Stimulated activated CD4-positive, alpha-beta T cell treated with anti-CD3 and anti-CD28 coated beads, TNF-alpha, amount 100 ng/mL, for 4 hours (primary cell): ENCODE measurements around the gene EXTL1.
"Not testable (repeated sequence)": the region's sequence is repeated elsewhere in the genome, so short reads cannot be mapped to it uniquely, and the experiment has no call there.

Experiments
- DNase-seq, 3 experiments: peaks; one replicate each; pipeline ENCODE4 v3.0.0-alpha.2; 2020; ENCODE audit warnings: low read depth in 3 of 3

The EXTL1 gene, protein sequence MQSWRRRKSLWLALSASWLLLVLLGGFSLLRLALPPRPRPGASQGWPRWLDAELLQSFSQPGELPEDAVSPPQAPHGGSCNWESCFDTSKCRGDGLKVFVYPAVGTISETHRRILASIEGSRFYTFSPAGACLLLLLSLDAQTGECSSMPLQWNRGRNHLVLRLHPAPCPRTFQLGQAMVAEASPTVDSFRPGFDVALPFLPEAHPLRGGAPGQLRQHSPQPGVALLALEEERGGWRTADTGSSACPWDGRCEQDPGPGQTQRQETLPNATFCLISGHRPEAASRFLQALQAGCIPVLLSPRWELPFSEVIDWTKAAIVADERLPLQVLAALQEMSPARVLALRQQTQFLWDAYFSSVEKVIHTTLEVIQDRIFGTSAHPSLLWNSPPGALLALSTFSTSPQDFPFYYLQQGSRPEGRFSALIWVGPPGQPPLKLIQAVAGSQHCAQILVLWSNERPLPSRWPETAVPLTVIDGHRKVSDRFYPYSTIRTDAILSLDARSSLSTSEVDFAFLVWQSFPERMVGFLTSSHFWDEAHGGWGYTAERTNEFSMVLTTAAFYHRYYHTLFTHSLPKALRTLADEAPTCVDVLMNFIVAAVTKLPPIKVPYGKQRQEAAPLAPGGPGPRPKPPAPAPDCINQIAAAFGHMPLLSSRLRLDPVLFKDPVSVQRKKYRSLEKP

DNA sequence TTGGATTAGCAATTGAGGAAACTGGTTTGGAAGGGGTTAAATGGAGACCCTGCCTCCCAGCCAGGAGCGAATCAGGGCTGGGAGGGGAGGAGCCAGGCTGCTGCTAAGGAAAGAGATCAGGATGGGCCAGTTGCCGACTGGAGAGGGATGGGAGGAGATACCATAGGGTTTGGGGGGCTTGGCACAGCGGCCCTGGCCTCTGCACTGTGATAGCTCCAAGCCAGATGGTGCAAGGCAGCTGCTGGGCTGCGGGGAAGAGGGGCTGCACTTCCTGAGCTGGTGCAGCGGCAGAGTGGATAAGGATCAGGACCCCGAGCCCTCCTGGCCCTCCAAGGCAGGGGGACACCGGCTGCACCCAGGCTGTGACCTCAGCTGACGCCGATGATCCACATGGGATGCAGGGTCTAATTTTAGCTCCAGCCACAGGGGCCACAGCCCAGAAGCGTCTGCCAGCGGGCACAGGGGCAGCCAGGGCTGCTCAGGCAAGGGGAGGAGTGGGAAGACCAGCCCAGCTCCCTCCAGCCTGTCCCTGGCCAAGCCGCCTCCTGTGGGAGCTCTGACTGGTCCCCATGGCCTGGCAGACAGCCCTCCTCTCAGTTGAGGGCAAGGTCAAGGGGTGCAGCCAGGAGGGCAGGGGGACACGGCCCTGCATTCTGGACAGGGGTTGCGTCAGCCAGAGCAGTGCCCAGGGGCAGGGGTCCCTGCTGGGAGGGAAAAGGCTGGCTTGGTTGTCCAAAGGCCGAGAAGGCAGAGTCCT lies at the start of gene EXTL1:
Gene EXTL1, plus strand, starts transcription at position 129 of the 757 bp plus-strand sequence. CDS start 872 bp downstream, outside the sequence.
- no peak for DNase-seq

DNA sequence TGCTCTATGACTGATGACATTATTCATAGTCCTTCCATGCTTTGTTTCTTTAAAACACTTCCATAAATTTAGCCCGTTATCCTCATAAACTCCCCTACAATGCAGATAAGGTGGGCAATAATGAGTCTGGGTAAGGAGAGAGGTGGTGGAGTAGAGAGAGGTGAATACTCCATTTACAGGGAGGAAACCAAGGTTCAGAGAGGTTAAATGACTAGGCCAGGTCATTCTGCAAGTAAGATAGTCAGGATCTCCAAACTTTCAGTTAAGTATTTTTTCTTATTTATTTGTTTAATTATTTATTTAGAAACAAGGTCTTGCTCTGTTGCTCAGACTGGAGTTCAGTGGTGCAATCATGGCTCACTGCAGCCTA lies 49.8 kb upstream of the EXTL1 start:
- DNase-seq: no peak

DNA sequence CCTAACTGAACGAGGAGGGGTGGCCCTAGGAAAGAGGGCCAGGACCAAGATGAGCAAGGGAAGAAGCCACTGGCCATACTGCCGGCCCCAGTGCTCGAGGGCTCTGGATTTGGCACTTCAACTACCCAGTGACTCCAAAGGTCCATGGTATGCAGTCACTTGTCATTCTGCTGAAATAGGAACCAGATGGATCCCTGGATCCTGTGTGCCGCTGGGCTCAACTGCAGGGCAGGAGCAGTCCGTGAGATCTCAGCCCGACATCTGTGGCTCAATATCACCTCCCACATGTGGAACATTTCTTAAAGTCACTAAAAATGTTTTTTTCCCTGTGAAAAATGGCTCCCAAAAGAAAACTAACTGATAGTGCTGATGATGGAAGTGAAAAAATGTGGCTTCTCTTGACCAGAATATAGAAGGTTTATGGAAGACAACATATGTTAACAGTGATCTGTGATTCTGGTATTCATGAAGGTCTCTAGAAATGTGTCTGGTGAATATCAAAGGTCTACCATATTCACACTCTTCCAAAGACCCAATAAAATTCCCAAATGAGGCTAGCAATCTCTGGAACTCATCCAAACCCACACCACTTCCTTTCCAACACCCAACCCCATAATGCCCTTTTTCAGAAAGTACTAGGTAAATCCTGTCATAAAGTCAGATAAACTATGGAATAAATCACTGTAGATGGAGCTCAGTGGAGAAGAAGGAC lies 47.8 kb upstream of the EXTL1 start:
- DNase-seq: no peak

DNA sequence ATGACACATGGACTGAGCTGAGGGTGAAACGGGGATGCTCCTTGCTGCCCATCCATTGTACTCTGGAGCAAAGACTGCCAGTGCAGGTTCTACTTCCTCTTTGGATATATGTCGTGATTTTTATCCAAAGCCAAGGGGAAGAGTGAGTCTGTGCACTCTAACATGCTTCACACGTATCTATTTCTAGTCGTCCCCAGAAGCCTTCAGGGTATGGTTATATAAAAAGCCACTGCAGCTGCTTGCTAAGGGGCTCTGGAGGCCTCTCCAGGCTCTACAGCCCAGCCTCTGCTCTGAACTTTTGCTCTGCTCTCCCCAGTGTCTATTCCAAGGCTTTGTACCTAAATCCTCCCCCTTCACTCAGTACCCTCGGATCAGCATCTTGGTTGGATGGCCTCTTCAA lies 43.8 kb upstream of the EXTL1 start:
- DNase-seq: no peak

DNA sequence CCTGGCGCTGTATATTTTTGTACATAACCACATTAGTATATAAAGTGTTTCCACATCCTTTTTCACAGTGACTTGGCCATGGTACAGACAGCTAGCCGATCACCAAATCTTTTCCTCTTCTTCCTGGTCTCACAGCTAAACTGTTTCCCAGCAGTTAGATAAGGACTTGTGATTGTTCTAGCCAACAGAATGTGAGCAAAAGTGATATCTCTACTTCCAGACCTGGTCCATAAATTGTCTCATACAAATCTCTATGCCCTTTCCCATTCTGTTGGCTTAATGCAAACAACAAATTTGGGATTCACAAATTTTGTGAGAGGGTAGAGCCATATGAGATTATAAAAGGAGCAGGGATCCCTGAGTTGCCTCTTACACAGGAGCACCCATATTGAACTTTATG lies 43.2 kb upstream of the EXTL1 start:
- no peak for DNase-seq

DNA sequence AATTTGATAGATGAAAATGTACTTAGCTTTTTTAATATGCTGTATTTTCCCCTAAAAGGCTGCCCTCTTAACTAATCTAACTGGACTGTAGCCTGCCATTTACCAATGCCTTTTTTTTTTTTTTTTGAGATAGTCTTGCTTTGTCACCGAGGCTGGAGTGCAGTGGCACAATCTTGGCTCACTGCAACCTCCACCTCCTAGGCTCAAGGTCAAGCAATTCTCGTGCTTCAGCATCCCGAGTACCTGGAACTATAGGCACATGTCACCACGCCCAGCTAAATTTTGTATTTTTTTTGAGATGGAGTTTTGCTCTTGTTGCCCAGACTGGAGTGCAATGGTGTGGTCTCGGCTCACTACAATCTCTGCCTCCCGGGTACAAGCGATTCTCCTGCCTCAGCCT lies 42.4 kb upstream of the EXTL1 start:
- no peak for DNase-seq

DNA sequence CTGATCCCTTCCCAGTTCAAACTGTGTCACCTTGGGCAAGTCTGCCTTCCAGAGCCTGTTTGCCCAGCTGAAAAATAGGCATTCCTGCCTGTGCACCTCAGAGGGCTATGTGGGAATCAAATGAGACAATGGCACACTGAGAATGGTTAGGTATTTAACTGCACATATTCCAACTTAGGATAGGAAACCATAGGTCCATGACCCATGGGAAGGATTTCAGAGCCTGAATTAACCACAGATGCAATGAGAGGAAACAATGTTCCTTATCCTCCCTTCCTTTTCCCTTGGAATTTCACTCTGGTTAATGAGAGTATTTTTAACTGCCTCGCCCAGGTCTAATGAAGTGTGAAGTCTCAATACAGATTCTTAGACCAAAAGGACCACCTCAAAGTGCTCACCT lies 36.4 kb upstream of the EXTL1 start:
- no peak for DNase-seq

DNA sequence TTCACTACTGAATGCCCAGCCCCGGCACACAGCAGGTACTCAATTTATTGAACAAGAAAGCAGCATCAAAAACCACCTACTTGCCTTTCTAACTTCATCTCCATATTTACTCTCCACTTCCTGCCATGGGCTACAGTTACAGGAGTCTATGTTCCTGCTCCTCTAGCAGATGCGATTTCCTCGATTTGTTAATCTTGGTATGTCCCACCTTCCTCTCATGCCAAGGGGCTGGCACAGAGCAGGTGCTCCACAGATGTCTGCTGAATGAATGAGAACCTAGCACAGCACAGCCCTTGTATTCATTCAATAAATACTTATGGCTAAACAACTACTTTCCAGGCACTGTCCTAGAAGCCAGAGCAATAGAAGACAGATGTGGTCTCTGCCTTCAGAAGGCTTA lies 35.9 kb upstream of the EXTL1 start:
- DNase-seq: no peak

DNA sequence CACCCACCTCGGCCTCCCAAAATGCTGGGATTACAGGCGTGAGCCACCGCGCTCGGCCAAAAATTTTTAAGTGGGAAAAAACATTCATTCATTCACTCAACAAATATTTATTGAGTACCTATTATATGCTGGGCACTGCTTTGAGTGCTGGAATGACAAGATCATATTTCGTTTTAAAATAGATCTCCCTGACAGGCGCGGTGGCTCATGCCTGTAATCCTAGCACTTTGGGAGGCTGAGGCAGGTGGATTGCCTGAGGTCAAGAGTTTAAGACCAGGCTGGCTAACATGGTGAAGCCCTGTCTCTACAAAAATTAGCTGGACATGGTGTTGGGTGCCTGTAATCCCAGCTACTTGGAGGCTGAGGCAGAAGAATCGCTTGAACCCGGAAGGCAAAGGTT lies 34.8 kb upstream of the EXTL1 start:
- not testable (repeated sequence) for DNase-seq

DNA sequence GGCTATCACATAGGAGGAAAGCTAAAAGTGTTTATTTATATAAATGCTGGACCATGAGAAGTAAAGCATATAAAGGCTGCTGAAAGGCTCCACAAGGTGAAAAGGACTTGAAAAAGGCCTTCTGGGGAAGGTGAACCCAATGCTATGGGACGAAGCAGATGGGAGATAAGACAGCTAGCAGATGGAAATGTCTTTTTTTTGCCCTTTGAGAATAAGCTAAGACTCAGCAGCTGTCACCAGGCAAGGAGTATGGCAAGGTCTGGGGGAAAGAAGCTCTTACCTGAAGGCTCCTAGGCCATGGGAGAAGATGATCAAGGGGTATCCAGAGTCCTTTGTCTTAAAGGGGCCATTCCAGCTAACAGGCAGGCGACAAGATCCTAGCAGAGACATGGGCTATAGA lies 33.6 kb upstream of the EXTL1 start:
- DNase-seq: no peak

DNA sequence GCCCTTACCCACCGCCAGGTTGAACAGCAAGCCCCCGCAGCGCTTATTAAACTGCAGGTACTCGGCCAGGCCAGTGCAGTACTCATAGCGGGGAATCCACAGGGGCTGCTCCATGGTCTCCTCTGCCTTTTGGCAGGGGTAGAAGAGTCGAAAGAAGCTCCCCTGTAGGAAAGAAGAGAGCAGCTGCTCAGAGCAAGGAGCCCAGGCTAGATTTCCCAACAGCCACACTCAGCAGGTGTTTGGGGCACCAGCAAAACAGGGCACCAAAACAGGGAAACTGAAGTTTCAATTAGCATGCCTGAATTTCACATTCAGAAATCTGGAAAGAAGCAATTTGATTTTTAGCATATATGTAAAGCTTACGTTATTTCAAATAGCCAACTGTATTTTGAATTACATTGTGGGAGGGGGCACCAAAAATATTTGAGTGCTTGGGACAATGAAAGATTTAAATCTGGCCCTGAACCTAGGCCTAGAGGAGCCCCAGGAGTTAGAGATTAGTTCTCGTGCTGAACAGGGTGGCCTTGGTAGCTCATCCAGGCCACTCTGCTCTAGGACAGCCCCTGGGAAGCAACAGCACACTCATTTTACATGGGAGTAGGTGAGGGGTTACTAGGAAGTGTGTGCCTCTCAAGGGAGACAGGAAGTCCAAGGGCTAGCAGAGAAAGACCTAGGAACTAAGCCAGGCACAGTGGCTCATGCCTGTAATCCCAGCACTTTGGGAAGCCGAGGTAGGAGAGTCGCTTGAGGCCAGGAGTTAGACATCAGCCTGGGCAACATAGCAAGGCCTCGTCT lies 31.9 kb upstream of the EXTL1 start:
- DNase-seq: no peak

DNA sequence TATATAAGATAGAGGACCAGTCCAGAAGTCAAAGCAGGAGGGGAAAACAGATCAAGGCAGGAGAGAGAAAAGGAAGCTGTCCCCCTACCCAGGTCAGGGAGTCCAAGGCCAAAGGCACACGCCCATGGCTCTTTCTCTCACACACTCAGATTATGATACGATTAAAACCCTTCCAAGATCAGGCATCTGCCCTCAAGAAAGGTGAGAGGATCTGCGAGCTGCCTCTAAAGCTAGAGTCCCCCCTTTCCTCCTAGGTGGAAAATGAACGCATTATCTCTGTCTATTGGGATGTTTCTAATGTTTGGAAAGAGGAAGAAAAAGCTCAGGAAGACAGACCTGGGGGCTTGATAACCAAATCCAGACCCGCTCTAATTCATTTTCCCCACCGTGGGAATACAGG lies 31.3 kb upstream of the EXTL1 start:
- no peak for DNase-seq

DNA sequence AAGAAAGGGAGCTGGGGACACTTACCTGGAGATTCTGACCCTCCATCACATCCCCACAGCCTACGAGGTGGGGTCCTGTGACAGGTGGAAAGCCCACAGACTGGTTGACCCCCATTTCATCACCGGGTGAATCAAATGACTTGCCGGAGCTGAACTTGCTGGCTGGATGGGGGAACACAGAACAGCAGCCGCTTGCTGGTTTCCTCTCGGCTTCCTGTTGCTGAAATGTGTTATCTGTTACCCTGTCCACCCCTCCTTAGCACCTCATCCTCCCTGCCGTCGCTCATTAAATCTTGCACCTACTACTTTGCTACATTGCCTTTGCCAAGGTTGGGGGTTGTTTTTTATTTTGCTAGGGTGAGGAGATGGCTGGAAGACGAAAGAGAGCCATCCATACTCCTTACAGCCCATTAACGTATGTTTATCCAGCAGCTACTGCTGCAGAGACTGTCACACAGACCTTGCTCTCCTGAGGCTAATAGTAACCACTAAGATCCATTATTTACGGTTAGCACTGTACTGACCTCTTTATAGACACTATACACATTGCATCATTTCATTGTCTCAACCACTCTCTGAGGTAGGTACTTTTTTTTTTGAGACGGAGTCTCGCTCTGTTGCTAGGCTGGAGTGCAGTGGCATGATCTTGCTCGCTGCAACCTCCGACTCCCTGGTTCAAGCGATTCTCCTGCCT lies 30.7 kb upstream of the EXTL1 start:
- peak in 2 of 3 experiments; percentile 13 to 21 for DNase-seq

DNA sequence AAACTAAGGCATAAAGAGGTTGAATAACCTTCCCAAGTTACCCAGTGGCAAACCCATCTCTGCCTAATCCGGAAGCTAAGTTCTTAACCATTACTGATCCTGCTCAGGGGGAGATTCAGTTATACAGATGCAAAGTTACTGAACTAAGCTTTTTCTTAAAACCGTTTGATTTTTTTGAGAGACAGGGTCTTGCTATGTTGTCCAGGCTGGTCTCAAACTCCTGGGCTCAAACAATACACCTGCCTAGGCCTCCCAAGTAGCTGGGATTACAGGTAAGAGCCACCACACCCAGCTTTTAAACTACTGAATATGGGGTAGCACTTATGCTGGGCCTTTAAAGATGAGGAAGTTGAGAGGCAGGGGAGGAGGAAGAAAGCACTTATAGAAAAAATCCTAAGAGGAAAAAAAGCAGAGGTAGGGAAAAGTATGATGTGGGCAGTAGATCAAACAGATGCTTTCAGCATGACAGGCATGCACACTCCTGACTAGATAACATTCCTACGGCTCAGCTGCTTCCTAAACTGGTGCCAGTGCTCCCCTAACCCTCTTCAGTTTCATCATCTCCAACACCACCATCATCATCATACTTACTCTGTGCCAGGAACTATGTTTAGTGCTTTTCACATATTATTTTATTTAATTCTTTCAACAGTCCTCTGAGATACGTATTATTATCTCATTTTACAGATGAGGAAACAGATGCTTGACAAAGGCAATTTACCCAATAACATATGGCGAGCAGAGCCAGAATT lies 29.5 kb upstream of the EXTL1 start:
- DNase-seq: no peak

DNA sequence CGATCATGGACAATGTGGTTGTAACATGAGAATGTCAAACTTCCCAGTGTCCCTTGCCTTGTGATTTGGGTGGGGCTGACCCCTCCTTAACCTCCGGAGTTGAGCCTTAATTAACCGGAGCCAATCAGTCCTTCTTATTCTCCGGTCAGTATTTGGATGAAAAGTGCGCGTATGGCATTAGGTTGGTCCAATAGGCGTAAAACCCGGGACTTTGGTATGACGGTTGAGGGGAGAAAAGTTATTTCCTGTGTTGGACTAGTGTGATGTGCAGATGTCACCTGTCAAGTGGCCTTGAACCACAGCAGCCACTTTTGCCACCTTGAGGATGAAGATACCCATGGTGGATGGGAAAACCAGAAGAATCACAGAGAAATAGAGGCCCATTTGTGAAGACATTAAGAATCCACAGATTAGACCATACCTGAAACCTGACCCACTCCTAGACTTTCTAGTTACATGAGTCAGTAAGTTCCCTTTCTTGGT lies 28.8 kb upstream of the EXTL1 start:
- DNase-seq: no peak

DNA sequence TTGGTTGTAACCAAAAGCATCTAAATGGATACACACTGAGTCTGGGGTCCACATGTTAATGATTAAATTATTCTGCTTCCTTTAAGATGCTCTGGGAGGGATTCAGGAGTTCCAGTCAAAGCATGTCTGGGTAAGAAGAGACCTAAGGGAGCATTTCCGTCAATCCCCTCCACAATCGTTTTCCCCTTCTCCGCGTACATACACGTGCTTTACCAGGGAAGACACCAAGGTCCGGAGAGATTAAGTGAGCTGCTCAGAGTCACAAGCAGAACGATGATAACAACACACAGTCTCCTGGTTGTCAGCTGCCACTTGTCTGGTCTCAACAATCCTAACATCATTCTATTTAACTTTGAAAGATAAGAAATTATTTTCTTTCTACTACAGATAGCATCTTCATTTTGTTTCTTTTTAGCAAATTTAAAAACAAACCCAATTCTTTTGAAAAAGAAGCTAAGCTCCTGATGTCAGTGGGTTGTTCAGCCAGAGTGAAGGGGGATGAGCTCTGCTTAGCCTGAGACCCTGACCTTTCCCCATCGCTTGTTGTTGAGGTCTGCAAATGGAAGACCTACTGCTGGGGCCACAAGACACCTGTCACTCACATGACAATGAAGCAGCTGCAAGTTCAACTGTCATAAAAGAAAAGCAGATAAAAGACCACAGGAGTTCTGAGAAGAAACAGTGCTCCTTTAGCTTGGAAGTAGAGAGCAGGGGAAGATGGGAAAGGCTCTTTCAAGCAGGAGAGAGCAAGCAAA lies 28.2 kb upstream of the EXTL1 start:
- no peak for DNase-seq

DNA sequence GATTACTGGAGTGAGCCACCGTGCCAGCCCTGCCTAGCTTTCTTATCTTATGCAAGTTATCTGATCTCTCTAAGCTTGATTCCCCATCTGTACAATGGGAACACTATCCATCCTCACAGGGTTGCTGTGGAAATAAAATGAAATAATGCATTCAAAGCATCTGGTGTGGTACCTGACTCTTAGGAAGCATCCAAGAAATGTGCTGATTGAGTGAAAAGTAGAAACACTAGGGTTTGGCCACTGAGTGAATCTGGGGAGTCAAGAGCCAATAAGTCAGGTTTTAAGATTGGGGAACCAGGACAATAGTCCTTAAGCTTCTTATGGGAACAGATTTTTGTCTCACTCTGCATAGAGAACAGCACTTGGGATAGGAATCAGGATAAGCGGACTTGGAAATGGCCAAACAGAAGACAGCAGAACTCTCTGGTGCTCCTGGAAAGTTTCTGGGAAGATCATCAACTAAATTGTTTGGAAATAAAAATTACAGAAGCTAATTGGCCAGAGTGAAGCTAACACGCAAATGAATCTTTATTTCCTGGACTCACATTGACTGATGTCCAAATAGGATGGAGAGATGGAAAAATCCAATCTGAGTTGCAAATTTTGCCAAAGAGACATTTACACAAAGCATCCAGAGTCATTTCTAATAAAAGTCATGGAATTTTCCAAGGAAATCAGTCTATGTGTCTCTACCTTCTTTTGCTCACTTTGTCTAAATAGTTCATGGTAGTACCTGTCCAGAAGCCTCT lies 27.0 kb upstream of the EXTL1 start:
- no peak for DNase-seq
